ENCODE measurements around the gene ZNF831. TPM values are rescaled to one million over a fixed set of nuclear protein-coding genes. Genes with fewer than 3 reads are reported as not detected.

Gene ZNF831
- total RNA-seq, 1 experiment from 2014 or later: 0.04 TPM

- Mint-ChIP-seq H3K27ac (no peak overlapping the region), H3K9me3 (no peaks in the 10 kb centered on the region), H3K4me3 (no peak overlapping the region), H3K4me1 (no peaks in the 10 kb centered on the region), H3K36me3 (no peaks in the 10 kb centered on the region), H3K27me3 (ENCODE audit: low read depth) (no peaks in the 10 kb centered on the region; the same call in none of the 2 replicates)
- no peak for ATAC-seq
- TF ChIP-seq STAT6 (CRISPR knock-in tag; conservative IDR thresholded peaks at IDR 0.05; ENCODE audit: low read depth) (no peak), CDX4 (CRISPR knock-in tag; IDR thresholded peaks at IDR 0.05; ENCODE audit: borderline replicate concordance) (no peak), JUN (CRISPR knock-in tag; IDR thresholded peaks at IDR 0.05) (no peak), ERG (CRISPR knock-in tag; IDR thresholded peaks at IDR 0.05) (no peak), ZNF121 (CRISPR knock-in tag; IDR thresholded peaks at IDR 0.05) (no peak), ATF1 (CRISPR knock-in tag; IDR thresholded peaks at IDR 0.05) (no peak), TP53 (CRISPR knock-in tag; IDR thresholded peaks at IDR 0.05) (no peak), OVOL2 (CRISPR knock-in tag; IDR thresholded peaks at IDR 0.05; ENCODE audit: borderline replicate concordance) (no peak)
- ChIA-PET POLR2A (no interaction called here), CTCF (interaction anchor here (0.9 to 1.9 kb wide), 2 partner anchors 29 to 56 kb away, joined by 3 to 7 read pairs; no protein-coding TSS in a partner anchor)
- no peak for DNase-seq (ENCODE audit: low spot score)
Observed at GRCh38 chr20:59151391-59151790, 12.2 kb upstream of the ZNF831 start.

GRCh38 chr20:59151820-59152219 lies 11.8 kb upstream of the ZNF831 start:
- CTCF ChIA-PET: interaction anchor here (0.9 to 1.9 kb wide), 2 partner anchors 30 to 56 kb away, joined by 3 to 7 read pairs; no protein-coding TSS in a partner anchor
- no peak overlapping the region for H3K27ac Mint-ChIP-seq

More at GRCh38 chr20:59151820-59152219, 11.8 kb upstream of the ZNF831 start:
- no peak for TF ChIP-seq SMAD3 (CRISPR knock-in tag; IDR thresholded peaks at IDR 0.05; ENCODE audit: borderline replicate concordance)
- no peak for TF ChIP-seq E2F4 (CRISPR knock-in tag; IDR thresholded peaks at IDR 0.05; ENCODE audit: borderline replicate concordance, low read depth)
- TF ChIP-seq ZNF425 (CRISPR knock-in tag; conservative IDR thresholded peaks at IDR 0.05): no peak
- TF ChIP-seq ATF2 (CRISPR knock-in tag; IDR thresholded peaks at IDR 0.05; ENCODE audit: borderline replicate concordance, low read depth): no peak
- TF ChIP-seq ZNF532 (CRISPR knock-in tag; IDR thresholded peaks at IDR 0.05; ENCODE audit: borderline replicate concordance): no peak
- no peak for TF ChIP-seq ZNF263 (CRISPR knock-in tag; IDR thresholded peaks at IDR 0.05; ENCODE audit: low read depth)
- no peak for TF ChIP-seq PREB (CRISPR knock-in tag; IDR thresholded peaks at IDR 0.05; ENCODE audit: borderline replicate concordance)
- TF ChIP-seq FOXK1 (CRISPR knock-in tag; IDR thresholded peaks at IDR 0.05): no peak
- POLR2A ChIA-PET: no interaction called here
- H3K9me3 Mint-ChIP-seq: no peaks in the 10 kb centered on the region
- ATAC-seq: no peak
- no peaks in the 10 kb centered on the region for H3K36me3 Mint-ChIP-seq
- H3K4me1 Mint-ChIP-seq: no peaks in the 10 kb centered on the region
- no peak overlapping the region for H3K4me3 Mint-ChIP-seq
- no peak for DNase-seq (ENCODE audit: low spot score)
- no peaks in the 10 kb centered on the region; the same call in none of the 2 replicates for H3K27me3 Mint-ChIP-seq (ENCODE audit: low read depth)

All from WTC11 (cell line).